WTC11 (cell line): ENCODE results near the gene GNAO1.

Source experiments
- CTCF ChIP-seq: fragments of 200-600 bp; IDR thresholded peaks from 2 replicates; pipeline ENCODE4 v1.8.0; 2022; ENCODE audit warnings: antibody characterized with exemption
- E2F4 ChIP-seq: sonication (generic); formaldehyde crosslinking; IDR thresholded peaks from 2 replicates; pipeline ENCODE4 v1.8.1; 2022; ENCODE audit warnings: low read depth, mild to moderate bottlenecking, moderate library complexity, missing genetic modification reagents, borderline replicate concordance
- FOXP4 ChIP-seq: sonication (generic); formaldehyde crosslinking; IDR thresholded peaks from 2 replicates; pipeline ENCODE4 v1.8.0; 2022; ENCODE audit warnings: mild to moderate bottlenecking, missing genetic modification reagents
- MYBL2 ChIP-seq: sonication (generic); formaldehyde crosslinking; IDR thresholded peaks from 2 replicates; pipeline ENCODE4 v1.8.1; 2023; ENCODE audit warnings: mild to moderate bottlenecking, moderate library complexity, missing genetic modification reagents
- NFYB ChIP-seq: sonication (generic); formaldehyde crosslinking; conservative IDR thresholded peaks from 2 replicates; pipeline ENCODE4 v1.8.0; 2022; ENCODE audit warnings: low read depth, missing genetic modification reagents
- USF2 ChIP-seq: sonication (generic); formaldehyde crosslinking; IDR thresholded peaks from 2 replicates; pipeline ENCODE4 v1.8.1; 2023; ENCODE audit warnings: mild to moderate bottlenecking, missing genetic modification reagents, moderate library complexity
- ZNF263 ChIP-seq: sonication (generic); formaldehyde crosslinking; IDR thresholded peaks from 2 replicates; pipeline ENCODE4 v1.8.1; 2022; ENCODE audit warnings: low read depth, mild to moderate bottlenecking, moderate library complexity, missing genetic modification reagents

GRCh38 chr16:56327071-56327928 lies 136.0 kb downstream of the GNAO1 start:
- TF ChIP-seq FOXP4 (CRISPR knock-in tag) (no peak), CTCF (no peak), ZNF263 (no peak), MYBL2 (no peak), USF2 (CRISPR knock-in tag) (no peak), E2F4 (CRISPR knock-in tag) (no peak), NFYB (CRISPR knock-in tag) (no peak)
